ENCODE data around the gene SPIRE1.
"Not testable (repeated sequence)": the region's sequence is repeated elsewhere in the genome, so short reads cannot be mapped to it uniquely, and the experiment has no call there.

SPIRE1 gene

DNA sequence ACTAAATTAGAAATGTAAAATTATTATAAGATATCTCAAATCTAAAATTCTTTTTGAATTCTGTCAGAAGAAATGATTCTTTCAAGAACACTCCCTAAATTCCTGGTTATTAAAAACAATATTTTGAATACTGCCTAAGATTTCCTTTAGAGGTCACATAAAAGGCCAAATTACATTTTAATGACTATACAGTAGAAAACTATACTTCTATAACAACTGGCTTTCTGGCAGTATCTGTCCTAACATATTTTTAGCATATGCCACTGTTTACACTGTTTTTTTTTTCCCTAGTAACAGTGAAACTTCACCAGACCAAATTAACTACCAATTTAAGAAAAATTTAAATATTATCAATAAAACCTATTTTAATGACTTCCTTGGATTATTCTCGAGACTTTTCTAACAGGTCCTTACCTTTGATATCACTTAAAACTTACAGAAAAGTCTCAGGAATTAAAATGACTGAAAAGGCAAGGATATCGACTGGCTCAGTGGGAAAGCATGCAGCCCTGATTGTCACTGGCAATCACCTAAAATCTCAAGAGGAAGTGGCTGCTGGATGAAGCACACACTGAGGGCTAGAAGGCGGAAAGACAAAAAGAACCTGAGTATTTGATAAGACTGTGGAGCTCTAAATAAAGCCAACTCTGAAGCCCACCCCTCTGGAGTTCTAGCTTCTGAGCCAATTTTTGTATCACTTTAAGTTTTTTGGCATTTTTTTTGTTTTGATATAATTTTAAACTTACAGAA lies 59.6 kb downstream of the SPIRE1 start:
- DNase-seq: no peak

DNA sequence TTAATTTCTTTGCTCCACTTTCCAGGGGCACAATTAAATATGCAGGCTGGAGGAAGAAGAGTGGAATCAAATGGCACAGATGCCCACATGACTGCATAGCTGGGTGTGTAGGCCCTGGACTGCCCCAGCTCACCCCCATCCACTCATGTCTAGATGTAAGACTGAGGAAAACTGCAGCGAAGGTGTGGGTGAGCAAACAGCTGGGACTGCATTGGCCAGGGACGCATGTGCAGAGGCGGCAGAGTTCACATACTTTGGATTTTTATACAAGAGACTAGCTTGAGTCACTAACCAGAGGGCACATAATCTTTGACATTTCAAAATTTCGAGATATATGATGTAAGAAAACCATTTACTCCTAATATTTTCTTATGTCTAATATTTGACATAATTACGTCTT lies 60.1 kb downstream of the SPIRE1 start:
- DNase-seq: no peak

DNA sequence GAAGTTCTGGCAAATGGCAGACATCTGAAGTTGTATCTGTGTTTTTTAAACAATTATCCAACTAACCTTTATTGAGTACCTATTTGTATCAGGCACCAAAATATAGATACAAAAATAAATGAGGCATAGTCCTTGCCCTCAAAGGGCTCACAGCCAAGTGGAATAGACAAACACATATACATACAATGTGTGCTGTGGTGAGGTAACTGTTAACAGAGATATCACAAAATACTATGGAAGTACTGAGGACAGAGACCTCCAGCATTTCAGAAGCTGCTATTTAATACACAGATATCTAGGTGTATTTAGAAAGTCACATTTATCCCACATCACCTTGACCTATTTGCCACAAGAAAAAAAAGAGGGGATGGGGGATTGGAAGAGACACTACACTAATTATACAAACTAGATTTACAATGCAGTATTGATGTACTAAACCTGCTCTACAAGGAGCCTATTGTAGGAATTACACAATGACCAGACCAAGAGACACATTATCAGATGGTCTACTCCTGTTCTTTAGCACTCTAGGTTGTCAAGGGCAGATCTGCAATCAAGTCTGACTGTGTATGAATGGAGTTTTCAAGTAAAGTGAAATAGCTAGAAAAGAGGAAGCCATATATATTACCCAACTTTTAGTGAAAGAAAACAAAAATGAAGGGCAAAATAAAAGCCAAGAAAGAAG lies 62.2 kb downstream of the SPIRE1 start:
- DNase-seq: no peak

DNA sequence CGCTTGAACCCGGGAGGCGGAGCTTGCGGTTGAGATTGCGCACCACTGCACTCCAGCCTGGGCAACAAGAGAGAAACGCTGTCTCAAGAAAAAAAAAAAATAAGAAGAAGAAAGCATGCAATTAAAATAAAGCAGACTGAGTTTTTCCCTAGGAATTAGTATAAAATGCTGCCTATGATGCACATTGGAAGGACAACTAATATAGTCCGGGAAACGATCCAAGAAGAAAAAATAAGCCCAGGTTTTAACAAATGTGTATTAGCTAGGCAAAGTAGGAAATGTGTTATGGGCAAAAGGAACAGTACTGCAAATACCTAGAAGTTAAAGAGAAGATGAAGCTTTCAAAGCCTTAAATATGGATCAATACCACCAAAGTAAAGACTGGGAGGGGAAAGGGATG lies 64.0 kb downstream of the SPIRE1 start:
- no peak for DNase-seq

DNA sequence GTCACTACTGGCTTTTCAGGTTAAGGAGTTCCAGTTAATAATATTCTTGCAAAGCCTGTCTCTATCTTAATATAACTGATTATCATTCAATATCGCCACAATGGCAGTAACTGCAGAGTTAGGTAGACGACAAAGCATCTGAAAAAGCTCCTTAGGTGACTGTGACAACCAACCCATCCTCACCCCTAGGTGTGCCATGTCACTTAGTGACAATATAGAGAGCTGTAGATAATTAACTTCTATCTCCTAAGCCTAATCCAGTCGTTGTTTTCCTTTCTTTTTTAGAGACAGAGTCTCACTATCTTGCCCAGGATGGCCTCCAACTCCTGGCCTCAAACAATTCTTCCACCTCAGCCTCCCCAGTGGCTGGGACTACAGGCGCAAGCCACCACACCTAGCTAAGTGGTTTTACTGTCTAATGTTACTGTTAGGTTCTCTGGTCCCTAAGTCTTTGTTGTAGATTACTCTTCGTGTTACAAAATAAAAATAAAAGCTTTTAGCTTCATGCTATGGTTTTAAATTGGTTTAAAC lies 65.2 kb downstream of the SPIRE1 start:
- DNase-seq: no peak

DNA sequence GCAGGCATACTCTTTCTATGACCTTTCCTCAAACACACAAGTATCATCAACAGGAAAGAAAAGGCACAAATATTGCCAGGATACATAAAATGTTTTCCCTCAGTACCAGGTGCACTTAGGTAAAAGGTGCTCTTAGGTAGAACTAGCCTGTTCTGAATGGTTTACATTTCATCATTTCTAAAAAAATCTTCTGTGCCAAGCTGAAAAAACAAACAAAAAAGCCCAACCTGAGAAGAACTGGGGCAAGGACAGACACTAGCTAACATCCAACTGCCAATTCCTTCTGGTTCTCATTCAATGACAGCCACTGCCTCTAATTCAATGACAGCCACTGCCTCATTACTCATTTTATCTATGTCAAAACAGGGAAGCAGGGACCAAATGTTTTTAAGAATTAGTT lies 68.5 kb downstream of the SPIRE1 start:
- DNase-seq: no peak

DNA sequence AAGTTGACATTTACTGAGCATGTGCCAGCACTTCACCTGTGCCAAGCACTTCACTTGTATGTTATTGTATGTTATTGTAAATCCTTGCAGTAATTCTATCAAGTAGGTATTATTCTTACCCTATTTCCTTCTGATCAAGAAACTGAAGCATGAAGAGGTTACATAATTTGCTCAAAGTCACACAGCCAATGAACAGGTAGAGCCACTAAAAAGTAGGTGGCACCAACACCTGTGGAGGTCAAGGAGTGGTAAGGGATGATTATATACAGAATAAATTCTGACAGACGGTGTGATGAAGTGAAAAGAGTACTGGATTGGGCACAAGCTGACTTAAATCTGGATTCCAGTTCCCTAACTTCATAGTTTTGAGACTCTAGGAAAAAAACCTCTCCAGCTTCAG lies 71.0 kb downstream of the SPIRE1 start:
- no peak for DNase-seq

DNA sequence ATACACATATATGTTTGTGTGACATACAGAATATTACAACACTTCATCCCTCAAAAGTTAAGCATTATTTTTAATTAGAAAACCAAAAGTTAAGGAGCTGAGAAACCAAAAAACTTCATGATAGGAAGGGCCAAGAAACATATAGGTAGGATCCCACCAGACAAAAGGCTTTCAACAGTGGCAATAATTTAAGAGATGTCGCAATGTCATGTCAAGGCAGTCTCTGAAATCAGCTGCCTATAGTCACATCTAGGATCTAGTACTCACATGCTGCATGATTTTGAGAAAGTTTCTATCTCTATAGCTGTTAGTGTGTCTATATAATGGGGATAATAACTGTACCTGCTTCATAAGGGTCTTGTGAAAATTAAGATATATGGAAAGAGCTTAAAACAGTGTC lies 72.7 kb downstream of the SPIRE1 start:
- DNase-seq: no peak

DNA sequence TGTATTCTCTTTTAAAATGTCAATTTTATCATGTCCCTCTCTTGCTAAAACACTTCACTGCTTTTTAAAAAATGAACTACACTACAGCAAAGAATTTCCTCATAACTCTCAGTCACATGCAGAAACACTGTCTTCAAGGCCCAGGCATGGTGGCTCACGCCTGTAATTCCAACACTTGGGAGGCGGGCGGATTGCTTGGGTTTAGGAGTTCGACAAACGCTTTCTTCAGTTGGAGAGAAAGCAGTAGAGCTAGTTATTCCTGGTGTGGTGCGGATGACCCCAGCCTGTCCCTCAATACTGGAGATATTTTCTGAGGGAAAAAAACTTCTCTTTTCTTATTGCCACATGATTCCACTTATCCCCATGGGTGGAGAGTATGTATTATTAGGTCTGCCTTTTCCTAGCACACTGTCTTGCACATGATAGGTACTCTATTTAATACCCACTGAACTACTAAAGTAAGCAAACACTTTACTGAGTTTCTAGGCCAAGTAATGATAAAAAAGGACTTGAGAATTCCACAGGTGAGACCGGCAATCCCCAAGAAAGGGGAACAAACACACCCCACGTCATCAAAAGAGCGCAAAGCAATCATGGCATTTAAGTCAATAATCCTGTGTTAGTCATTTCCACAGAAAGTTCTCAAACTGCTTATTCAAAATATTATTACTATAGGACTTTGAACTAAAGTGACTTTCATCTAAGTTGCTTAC lies 77.1 kb downstream of the SPIRE1 start:
- DNase-seq: no peak

DNA sequence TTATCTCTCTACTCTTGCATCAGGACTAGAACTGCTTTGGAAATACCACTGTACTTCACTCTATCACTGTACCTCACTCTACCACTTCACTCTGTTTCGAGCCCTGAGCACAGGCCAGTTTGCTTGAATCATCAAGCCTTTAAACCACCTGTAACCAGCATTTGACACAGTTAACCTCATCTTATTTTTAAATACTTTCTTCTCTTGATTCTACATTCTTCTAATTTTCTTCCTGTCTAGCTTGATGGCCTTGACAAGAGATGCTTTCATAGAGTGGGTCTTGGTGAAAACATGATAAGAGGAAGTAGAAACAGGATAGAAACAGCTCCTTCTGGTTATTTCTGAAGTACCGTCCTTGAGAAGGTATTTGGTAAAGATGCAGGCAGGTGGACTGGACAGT lies 78.1 kb downstream of the SPIRE1 start:
- DNase-seq: no peak

DNA sequence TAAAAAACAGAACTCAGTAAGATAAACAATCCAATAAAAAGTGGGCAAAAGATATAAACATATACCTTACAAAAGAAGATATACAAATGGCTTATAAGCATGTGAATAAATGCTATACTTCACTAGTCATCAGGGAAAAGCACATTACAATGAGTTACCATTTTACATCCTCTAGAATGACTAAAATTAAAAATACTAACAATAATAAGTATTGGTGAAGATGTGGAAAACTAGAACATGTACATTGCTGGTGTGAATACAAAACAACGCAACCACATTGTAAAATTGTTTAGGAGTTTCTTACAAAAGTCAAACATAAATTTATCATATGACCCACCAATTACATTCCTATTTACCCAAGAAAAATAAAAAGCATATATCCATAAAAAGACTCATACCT lies 80.1 kb downstream of the SPIRE1 start:
- DNase-seq: no peak

DNA sequence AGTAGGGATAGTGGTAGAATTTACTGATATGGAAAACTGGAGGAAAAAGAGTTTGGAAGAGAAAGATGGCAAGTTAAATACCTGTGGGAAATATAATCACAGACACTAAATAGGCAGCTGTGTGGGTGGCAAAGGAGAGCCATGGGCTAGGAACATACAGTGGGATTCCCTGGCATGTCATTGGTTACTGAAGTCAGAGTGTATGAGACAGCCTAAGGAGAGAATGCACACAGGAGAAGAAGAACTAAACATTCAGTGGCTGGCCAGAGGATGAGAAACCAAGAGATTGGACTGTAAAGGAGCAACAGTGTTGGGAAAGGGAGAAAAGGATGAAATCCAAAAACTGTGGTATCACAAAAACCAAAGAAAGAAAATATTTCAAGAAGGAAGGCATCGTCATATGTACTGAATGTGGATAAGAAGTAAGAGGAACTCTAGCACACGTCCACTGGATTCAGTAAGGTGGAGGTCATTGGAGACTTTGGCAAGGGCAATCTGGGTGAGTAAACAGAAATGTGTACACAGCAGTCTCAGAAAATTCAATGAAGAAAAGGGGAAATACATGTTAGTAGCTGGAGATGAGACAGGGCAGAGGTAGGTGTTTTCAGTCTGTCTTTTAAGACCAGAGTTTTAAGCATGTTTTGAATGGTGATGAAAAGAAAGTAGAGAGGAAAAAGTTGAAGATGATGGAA lies 83.3 kb downstream of the SPIRE1 start:
- no peak for DNase-seq

DNA sequence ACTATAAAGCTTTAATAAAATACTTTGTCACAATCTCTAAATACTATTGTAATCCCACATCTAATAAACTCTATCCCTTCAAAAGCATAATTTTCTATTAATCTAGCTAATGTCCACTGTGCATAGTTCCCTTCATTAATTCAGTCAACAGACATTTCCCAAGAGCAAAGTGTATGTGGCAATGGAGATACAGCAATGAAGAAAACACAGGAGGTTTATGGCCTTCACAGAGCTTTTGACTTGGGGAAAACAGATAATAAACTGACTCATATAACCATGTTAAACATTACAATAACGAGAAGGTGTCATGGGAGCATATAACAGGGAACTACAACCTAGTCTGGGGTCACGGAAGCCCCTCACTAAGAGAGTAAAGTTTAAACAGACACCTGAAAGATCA lies 86.3 kb downstream of the SPIRE1 start:
- DNase-seq: no peak

DNA sequence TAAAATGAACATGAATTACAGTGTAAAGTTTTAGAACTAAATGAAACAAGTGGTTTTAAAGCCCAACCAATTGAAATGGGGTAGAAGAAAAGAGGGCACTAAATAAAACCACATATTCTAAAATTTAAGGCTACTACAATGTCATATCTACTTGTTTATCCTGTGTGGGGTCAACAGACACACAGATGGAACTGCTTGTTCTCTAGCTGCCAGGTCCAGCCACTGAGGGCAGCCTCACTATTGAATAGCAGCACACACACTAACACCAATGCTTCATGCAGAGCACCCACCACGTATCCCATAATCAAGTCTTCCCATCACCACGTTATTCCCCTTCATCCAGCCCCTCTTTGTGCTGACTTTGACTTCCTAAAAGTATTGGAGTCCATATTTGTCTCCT lies 88.1 kb downstream of the SPIRE1 start:
- no peak for DNase-seq

DNA sequence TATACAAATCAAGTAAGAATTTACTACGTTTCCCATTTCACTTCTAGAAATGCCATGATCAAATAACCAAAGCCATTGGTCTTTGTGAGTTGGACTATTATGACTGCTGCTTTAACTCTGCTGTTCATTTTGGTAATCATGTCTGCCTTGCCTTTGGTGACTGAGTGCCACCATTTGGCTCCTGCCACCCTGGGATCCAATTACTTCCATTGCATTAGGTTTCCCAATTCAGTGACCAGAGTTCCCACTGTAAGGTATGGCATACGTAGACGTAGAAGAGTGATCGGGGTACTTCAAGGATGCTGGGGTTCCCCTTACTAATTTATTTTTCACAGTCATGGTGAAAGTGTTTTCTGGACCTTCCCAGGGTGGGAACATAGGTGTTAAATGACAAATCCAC lies 90.1 kb downstream of the SPIRE1 start:
- DNase-seq: no peak

DNA sequence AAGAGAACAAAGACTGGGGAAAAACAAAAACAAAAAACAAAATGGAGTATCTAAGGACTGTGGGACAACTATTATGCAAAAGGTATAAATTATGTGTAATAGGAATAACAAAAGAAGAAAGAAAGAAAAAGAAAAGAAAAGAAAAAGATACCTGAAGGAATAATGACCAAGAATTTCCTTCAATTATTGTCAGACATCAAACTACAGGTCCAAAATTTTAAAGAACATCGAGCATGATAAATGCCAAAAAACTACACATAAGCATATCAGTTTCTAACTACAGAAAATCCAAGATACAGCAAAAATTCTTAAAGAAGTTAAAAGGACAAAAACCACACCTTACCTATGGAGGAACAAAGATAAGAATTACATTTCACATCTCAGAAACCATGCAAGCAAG lies 93.0 kb downstream of the SPIRE1 start:
- DNase-seq: no peak

DNA sequence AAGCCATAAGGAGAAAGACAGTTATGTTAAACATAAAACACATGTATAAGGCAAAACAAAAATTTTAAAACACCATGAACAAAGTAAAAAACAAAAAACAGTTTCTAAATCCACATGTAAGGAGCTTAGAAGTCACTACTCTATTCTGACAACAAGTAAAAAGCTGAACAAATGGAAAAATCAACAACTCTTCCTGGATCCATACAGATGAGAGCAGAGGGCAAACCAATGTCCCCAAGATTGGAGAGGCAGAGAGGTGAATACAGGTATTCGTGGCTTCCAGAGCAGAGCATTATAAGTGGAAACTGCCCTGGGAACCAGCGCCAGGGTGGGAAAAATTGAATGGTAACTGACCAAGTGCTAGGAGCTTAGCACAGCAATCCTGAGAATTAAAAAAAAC lies 93.5 kb downstream of the SPIRE1 start:
- no peak for DNase-seq

DNA sequence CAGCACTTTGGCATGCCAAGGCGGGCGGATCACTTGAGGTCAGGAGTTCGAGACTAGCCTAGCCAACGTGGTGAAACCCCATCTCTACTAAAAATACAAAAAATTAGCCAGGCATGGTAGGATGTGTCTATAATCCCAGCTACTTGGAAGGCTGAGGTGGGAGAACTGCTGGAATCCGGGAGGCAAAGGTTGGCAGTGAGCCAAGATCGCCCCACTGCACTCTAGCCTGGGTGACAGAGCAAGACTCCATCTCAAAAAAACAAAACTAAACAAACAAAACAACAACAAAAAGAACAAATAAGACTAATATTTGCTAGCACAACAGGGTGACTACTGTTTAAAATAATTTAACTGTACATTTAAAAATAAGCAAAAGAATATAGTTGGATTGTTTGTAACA lies 97.3 kb downstream of the SPIRE1 start:
- DNase-seq: not testable (repeated sequence)

DNA sequence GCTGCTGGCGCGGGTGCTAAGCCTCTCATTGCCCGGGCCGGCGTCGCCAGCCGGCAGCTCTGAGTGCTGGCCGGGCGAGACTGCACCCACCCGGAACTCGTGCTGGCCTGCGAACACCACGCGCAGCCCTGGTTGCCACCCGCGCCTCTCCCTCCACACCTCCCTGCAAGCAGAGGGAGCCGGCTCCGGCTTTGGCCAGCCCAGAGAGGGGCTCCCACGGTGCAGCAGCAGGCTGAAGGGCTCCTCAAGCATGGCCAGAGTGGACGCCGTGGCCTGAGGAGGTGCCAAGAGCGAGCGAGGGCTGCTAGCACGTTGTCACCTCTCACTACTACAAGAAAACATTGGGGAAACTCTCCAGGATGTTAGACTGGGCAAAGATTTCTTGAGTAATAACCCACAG lies 98.6 kb downstream of the SPIRE1 start:
- DNase-seq: no peak

DNA sequence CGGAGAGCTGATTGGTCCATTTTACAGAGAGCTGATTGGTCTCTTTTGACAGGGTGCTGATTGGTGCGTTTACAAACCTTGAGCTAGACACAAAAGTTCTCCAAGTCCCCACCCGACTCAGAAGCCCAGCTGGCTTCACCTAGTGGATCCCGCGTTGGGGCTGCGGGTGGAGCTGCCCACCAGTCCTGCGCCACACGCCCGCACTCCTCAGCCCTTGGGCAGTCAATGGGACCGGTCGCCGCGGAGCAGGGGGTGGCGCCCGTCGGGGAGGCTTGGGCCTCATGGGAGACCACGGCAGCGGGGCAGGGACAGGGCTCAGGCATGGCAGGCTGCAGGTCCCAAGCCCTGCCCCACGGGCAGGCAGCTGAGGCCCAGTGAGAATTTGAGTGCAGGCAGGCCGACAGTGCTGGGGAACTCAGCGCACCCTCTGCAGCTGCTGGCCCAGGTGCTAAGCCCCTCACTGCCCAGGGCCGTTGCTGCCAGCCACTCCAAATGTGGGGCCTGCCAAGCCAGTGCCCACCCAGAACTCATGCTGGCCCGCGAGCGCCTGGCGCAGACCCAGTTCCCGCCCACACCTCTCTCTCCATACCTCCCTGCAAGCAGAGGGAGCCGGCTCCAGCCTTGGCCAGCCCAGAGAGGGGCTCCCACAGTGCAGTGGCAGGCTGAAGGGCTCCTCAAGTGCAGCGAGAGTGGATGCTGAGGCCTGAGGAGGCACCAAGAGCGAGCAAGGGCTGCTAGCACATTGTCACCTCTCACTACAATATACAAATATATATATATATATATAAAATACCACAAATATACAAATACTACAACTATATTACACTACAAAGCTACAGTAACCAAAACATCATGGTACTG lies 100.7 kb downstream of the SPIRE1 start:
- DNase-seq: no peak

DNA sequence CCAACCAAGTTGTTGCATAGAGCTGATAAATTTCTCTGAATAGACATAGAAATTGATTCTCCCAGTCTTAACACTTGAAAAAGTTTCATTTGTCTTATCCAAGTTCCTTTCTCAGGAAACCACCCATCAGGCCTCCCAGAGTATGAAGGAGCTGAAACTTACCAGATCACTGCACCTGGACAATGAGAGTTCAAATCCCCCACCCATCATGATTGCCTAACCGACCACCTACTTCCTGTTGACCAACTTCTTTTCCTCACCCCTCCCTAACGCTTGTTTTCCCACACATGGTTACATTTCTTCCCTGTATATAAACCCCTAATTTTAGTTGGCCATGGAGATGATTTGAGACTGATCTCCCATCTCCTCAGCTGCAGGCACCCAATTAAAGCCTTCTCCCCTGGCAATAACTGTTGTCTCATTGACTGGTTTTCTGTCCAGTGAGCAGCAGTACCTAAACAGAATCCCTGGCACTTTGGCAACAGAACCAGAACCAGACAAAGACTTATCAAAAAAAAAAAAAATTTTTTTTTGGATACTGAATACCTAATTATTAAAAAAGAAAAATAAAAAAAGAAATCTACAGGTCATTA lies 103.0 kb downstream of the SPIRE1 start:
- DNase-seq: no peak

DNA sequence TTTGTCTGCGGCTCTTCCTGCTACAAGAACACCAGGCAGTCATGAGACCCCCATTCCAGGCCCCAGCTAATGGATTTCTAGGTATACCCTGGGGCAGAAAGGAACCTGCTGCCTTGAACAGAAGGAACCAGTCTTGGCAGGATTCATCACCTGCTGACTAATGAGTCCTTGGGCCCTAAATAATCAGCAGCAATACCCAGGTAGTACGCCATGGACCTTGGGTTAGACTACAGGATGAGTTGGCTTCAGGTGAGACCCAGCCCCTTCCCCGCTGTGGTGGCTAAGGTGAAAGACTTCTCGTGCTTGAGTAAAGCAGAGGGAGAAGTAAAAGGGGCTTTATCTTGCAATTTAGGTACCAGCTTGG lies 105.0 kb downstream of the SPIRE1 start:
- DNase-seq: no peak
